ENCODE results near the gene ELMOD3. TPM values are rescaled to one million over a fixed set of nuclear protein-coding genes. Genes with fewer than 3 reads are reported as not detected.

ELMOD3 gene
- total and polyA plus RNA-seq, 2 of the 8 experiments (the other 6 are each of a cell fraction or from before 2014, with no cell fraction given), result 8.5 to 10.2 TPM

DNA sequence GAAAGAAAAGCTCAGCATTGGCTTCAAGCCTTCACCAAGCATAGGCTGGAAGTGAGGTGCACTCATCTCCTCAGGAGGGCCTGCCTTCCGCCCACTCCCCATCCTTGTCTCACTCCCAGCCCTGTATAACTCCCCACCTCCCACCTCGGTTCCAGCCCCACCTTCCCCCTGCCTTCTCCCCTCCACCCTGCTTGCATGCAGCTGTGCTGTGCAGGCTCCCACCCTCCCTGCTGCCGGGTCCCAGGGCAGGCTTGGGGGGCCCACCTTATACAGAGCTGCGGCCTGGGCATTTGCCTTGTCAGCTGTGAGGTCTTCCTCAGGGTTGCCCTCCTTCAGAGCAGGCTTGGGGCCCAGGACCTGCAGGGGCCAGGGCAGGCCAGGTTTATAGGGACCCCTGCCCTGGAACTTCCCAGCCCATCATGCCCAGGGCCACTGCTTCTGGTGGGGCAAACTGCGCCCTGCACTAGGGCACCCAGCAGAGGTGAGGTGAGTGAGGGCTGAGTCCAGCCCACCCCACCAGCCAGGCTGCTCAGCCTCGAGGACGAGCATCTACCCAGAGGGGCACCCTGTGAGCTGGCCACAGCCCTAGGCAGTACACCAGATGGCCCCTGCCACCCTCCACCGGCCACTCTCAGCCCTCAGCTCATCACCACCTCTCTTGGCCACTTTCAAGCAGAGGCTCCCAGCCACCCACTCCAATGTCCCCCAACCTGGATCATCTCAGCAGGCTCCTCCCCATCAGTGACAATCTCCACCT, 44.0 kb downstream of the ELMOD3 start:
- ChIA-PET CTCF (ENCODE audit: partially characterized antibody) (interaction anchor here (0.6 to 4.7 kb wide), 6 partner anchors 8 to 154 kb away, joined by 3 to 31 read pairs (median 4); partner anchors contain the start of gene MAT2A), POLR2A (ENCODE audit: partially characterized antibody) (interaction anchor here (1.1 to 25.0 kb wide), 5 partner anchors 9 to 146 kb away, joined by 3 to 396 read pairs (median 3); partner anchors contain the start of genes ELMOD3, MAT2A and RETSAT)
- WGBS, 2 experiments (ENCODE audit: extremely low coverage in 1 of 2, insufficient coverage in 1 of 2, insufficient read length in 1 of 2, insufficient replicate concordance in 2 of 2, low coverage in 1 of 2, low lambda C conversion rate in 2 of 2, missing lambda C conversion rate in 1 of 2), result 92% methylated on average over 5 of the region's 8 CpGs; no CpG with 5 or more reads in 1 of the 2 experiments
- peaks cover 0 to 6% (median under 1%) of the 10 kb centered on the region in 4 experiments; a peak in 2 of 7 replicates for H3K4me1 ChIP-seq (replicated peaks in 1 of 4; ENCODE audit: control insufficient read depth in 3 of 4, insufficient read depth in 4 of 4, low read length in 3 of 4)
- no peak overlapping the region for H3K27ac ChIP-seq (ENCODE audit: low read depth, low read length)
- no peak overlapping the region for H4K91ac ChIP-seq (replicated peaks; ENCODE audit: insufficient read length, low read length)
- H3K36me3 ChIP-seq (ENCODE audit: control insufficient read depth in 2 of 4, insufficient read depth in 4 of 4, low read length in 3 of 4), result peaks cover 0 to 3% (median 0%) of the 10 kb centered on the region in 4 experiments; a peak in 2 of 8 replicates
- no peak overlapping the region for H3K4me3 ChIP-seq (ENCODE audit: extremely low read depth in 1 of 4, insufficient read depth in 2 of 4, low read depth in 3 of 4, low read length in 4 of 4)
- H2BK15ac ChIP-seq (ENCODE audit: low read length), result no peak overlapping the region
- H3K9me3 ChIP-seq (ENCODE audit: insufficient read depth in 2 of 2, low read depth in 1 of 2, low read length in 1 of 2), result 0 out of 4 replicates have a peak, but pooled peaks cover 0 to 2% of the 10 kb centered on the region in 2 experiments
- no peak overlapping the region for H3K4me2 ChIP-seq (ENCODE audit: insufficient read depth in 1 of 2, low read depth in 2 of 2, low read length in 2 of 2)
- no peak for FAIRE-seq
- no peaks in the 10 kb centered on the region for H3K23me2 ChIP-seq (ENCODE audit: low read depth, low read length)
- DNase-seq (ENCODE audit: low read depth in 1 of 2, low spot score in 2 of 2), result no peak
- no peak overlapping the region for H3K56ac ChIP-seq (replicated peaks; ENCODE audit: insufficient read length, low read depth, low read length)
- no peaks in the 10 kb centered on the region for H4K20me1 ChIP-seq (replicated peaks in 1 of 2; ENCODE audit: control insufficient read depth in 1 of 2, insufficient read depth in 2 of 2, low read length in 2 of 2)
- no peak overlapping the region for H4K8ac ChIP-seq (ENCODE audit: extremely low read depth, insufficient read depth, low read length)
- no peaks in the 10 kb centered on the region for H3K27me3 ChIP-seq (replicated peaks in 1 of 4; ENCODE audit: control insufficient read depth in 3 of 4, extremely low read depth in 1 of 4, insufficient read depth in 3 of 4, low read length in 3 of 4)
- no peak overlapping the region for H3K14ac ChIP-seq (ENCODE audit: insufficient read length)
- H3K9ac ChIP-seq (replicated peaks in 1 of 4; ENCODE audit: extremely low read depth in 1 of 4, low read depth in 3 of 4, low read length in 3 of 4), result no peak overlapping the region
- no peak overlapping the region for H3K4ac ChIP-seq (replicated peaks; ENCODE audit: insufficient read length, low read depth, low read length)
- no peaks in the 10 kb centered on the region for H3K79me2 ChIP-seq (ENCODE audit: control insufficient read depth in 1 of 2, insufficient read depth in 2 of 2, low read length in 2 of 2)
- H2AFZ ChIP-seq (ENCODE audit: low read length), result no peak overlapping the region
- H2AK5ac ChIP-seq (ENCODE audit: low read depth, low read length), result no peak overlapping the region
- no peak overlapping the region for H3K23ac ChIP-seq (ENCODE audit: insufficient read length)
- H2BK5ac ChIP-seq (ENCODE audit: low read depth, low read length), result no peak overlapping the region
- H3K18ac ChIP-seq (ENCODE audit: extremely low read depth, low read length), result no peak overlapping the region
- no peak overlapping the region for H2BK12ac ChIP-seq (ENCODE audit: low read depth, low read length)
- no peak overlapping the region for H4K5ac ChIP-seq (ENCODE audit: insufficient read length, low read depth, low read length)
- H2BK20ac ChIP-seq (ENCODE audit: low read length), result no peak overlapping the region
- H2BK120ac ChIP-seq (replicated peaks; ENCODE audit: low read depth, low read length), result no peak overlapping the region
- H3K79me1 ChIP-seq (ENCODE audit: low read depth, low read length), result peaks cover 2% of the 10 kb centered on the region; the same call in 1 of the 2 replicates
- no peak for TF ChIP-seq ZNF274 (IDR thresholded peaks at IDR 0.05; ENCODE audit: borderline replicate concordance, extremely low read depth, low read length)
- TF ChIP-seq JUN (IDR thresholded peaks at IDR 0.05; ENCODE audit: low read depth, low read length), result no peak
- TF ChIP-seq SP4 (IDR thresholded peaks at IDR 0.05; ENCODE audit: low read length), result no peak
- TF ChIP-seq HDAC2 (IDR thresholded peaks at IDR 0.05; ENCODE audit: borderline replicate concordance in 1 of 2, low read depth in 2 of 2, low read length in 2 of 2), result no peak
- no peak for TF ChIP-seq TBP (IDR thresholded peaks at IDR 0.05; ENCODE audit: low read depth, low read length)
- no peak for TF ChIP-seq SIRT6 (IDR thresholded peaks at IDR 0.05; ENCODE audit: low read length)
- TF ChIP-seq KDM5A (IDR thresholded peaks at IDR 0.05; ENCODE audit: low read length), result no peak
- TF ChIP-seq, protein P1, sequence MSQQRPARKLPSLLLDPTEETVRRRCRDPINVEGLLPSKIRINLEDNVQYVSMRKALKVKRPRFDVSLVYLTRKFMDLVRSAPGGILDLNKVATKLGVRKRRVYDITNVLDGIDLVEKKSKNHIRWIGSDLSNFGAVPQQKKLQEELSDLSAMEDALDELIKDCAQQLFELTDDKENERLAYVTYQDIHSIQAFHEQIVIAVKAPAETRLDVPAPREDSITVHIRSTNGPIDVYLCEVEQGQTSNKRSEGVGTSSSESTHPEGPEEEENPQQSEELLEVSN (IDR thresholded peaks at IDR 0.05), result no peak
- TF ChIP-seq, protein P2, sequence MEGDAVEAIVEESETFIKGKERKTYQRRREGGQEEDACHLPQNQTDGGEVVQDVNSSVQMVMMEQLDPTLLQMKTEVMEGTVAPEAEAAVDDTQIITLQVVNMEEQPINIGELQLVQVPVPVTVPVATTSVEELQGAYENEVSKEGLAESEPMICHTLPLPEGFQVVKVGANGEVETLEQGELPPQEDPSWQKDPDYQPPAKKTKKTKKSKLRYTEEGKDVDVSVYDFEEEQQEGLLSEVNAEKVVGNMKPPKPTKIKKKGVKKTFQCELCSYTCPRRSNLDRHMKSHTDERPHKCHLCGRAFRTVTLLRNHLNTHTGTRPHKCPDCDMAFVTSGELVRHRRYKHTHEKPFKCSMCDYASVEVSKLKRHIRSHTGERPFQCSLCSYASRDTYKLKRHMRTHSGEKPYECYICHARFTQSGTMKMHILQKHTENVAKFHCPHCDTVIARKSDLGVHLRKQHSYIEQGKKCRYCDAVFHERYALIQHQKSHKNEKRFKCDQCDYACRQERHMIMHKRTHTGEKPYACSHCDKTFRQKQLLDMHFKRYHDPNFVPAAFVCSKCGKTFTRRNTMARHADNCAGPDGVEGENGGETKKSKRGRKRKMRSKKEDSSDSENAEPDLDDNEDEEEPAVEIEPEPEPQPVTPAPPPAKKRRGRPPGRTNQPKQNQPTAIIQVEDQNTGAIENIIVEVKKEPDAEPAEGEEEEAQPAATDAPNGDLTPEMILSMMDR (IDR thresholded peaks at IDR 0.05; ENCODE audit: control extremely low read depth in 1 of 3, insufficient read depth in 1 of 3, low read depth in 1 of 3, low read length in 3 of 3), result no peak

Data from H1 (cell line).